ENCODE results near the gene UBR1.
"Not testable (repeated sequence)": the region's sequence is repeated elsewhere in the genome, so short reads cannot be mapped to it uniquely, and the experiment has no call there.

Gene UBR1

DNA sequence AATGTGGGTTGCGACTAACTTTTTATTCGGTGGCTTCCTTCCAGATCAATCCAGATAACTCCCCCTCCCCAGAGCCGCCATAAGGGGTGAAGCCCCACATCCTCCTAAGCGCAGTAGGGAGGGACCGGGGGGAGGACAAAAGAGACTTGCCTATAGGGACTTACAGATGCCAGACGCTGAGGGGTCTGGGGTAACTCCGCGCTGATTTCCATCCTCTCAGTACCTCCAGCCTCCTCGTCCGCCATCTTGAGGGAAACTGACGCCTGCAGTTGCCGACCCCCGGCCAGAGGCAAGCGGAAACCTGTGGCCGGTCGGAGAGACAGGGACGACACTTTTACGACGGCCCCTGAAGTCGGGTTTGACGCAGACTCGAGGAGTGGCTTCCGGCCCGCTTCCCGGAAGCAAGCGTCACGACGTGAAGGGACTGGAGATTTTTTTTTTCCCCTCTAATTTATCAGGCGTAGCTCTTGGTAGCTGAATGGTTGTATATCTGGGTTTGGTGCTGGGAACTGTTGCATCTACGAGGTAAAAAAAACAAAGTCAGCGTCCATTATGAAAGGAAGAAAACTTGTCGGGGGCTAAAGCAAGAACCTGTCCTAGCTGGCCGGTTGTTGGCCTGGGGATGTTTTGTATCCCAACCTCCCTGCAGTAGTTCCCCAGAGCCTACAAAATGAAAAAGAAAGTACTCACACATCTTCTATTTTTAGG, at the start of gene UBR1:
UBR1 (minus strand) TSS at position 261 of the 708 bp plus-strand sequence; CDS start at position 245, 16 bp downstream.
- DNase-seq = peak; percentile 96

DNA sequence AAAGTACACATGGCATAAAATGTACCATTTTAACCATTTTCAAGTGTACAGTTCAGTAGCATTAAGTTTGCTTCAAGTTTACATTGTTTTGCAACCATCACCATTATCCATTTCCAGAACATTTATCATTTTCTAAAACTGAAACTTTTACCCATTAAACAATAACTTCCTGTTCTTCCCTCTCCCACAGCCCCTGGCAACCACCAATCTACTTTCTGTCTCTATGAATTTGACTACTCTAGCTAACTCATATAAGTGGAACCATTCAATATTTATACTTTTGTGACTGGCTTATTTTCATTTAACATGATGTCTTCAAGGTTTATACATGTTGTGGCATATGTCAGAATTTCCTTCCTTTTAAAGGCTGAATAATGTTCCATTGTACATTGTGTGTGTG, 47.4 kb upstream of the UBR1 start:
- DNase-seq = peak; percentile 14

DNA sequence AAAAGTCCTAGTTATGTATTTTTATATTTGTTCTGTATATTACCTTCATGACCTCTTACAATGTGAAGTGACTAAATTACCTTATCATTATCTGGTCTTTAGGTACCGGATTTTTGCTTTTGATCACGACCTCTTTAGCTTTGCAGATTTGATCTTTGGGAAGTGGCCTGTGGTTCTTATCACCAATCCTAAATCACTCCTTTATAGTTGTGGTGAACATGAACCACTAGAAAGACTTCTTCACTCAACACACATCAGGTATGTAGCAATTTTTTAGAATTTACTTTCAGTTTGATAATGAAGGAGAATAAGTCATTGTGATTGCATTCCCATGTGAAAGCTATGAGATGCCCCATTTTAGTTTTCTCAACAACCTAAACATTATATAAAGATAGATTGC, 45.9 kb upstream of the UBR1 start:
- DNase-seq = peak; percentile 40

DNA sequence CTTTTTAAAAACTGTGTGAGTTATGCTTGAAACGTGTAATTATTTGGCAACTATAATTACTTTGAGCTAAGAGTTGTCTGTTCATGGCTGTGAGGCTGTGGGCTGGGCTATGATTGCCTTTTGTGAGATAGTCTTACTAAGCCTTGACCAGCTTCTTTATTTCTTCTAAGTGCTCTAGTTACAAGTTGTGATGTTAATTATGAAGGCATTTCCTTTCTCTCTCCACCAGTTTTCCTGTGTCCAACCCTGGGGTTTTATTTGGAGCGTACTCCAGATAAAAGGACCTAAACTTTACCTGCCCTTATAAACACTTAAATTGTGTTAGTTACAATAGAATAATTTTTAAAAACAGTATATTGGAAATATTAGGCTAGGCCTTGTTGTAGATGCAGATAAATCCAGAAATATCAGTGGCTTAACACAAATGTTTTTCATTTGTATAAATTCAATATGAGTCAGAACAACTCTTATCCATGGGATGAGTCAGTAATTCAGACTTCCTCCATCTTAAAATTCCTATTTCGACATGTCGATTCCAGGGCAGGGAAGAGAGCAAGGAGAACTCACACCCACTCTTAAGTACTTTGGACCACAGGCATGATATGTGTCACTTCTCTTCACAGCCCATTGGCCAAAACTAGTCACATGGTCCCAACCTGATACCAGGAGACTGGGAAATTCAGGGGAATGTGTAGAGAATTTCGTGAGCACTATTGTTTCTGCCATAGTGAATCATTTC, 44.5 kb upstream of the UBR1 start:
- no peak for DNase-seq

DNA sequence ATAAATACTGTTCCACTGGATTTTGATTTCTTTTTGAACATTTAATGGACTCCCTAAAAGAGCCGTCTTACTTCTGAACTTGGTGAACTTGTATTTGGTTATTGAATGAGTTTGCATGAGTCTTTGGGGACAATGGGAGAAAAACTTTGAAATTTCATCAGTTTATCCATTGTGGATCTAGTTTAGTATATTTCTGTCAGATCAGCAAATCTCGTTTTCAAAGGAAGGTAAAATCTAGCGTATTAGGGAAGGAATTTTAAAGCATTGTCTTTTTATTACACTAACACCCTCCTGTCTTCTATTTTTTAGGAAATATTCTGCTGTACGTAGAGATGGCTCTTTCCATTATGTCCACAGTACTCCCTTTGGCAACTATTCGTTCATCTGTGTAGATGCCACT, 40.3 kb upstream of the UBR1 start:
- DNase-seq = no peak

DNA sequence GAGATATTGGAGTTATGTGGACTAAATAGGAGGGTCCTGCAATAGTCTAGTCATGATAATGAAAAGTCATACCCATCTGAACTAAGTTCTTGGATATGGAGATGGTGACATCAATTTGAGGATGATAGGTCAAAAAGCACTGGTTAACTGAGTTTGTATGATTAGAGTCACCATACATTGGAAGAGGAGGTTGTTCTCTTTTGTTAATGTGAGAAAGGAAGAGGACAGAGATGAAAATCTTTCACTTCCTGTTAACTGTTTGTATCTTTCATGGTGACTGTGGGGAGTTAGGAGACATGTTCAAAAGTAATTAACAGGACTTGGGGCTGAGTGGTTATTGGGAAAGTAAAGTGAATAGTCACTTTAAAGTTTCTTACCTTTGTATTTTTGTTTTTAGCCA, 38.7 kb upstream of the UBR1 start:
- DNase-seq = no peak

DNA sequence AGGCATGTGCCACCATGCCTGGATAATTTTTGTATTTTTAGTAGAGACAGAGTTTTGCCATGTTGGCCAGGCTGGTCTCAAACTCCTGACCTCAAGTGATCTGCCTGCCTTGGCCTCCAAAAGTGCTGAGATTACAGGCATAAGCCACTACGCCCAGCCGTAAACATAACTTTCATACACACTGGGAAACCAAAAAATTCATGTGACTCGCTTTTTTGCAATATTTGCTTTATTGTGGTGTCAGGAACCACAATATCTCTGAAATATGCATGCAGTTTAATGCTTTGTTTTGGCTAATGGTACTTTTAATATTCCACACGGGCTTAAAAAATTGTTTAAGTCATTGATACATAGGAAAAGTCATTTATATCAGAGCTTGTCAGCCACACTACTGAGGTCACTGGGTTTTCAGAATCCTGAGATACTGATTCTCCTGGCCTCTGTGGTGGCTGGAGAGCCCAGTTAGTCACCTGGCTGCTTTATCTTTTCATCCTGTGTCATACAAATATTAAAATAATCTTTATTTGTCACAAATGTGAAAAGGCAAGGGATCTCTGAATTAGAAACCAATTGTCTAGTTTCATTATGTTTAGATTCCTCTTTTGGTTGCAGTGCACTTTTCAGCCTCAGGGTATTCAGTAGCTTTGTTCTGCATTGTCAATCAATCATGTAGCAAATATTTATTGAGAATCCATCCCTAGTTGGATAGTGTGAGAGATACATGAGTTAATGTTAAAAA, 37.5 kb upstream of the UBR1 start:
- no peak for DNase-seq

DNA sequence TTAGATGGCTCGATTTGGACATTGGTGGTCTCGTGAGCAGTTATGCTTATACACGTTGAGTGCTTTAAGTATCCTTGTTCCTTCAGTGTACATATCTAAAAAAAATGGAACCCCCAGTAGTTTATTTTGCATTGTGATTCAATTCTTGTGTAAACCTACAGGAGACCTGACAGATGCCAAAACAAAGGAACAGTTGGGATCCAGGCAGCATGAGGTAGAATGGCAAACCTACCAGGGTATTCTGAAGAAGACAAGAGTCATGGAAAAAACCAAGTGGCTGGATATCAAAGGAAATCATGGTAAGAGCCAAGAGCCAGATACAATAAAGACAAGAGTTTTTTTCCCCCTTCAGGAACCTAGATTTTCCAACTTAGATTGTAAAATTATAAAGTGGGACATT, 29.5 kb upstream of the UBR1 start:
- DNase-seq = no peak

DNA sequence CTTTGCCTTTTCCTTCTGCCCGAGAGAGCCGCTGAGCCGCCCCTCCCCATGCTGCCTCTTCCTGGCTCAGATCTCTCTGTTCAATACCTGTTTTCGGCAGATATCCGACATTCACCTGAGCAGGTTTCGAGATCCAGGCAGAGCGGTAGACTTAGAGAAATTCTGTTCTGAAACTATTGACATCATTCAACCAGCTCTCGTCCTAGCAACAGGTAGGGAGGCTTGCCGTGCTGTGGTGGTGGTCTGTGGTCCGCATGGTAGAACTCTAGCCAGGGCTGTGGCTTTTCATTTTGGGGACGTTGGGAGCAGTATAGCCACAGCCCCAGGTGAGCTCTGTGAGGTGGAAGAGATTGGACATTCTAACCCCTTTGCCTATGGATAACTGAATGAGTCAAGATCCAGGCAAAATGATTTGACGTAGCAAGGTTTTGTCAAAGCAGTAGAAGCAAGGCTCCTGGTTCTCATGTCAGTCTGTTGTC, 28.4 kb upstream of the UBR1 start:
- peak; percentile 21 for DNase-seq

DNA sequence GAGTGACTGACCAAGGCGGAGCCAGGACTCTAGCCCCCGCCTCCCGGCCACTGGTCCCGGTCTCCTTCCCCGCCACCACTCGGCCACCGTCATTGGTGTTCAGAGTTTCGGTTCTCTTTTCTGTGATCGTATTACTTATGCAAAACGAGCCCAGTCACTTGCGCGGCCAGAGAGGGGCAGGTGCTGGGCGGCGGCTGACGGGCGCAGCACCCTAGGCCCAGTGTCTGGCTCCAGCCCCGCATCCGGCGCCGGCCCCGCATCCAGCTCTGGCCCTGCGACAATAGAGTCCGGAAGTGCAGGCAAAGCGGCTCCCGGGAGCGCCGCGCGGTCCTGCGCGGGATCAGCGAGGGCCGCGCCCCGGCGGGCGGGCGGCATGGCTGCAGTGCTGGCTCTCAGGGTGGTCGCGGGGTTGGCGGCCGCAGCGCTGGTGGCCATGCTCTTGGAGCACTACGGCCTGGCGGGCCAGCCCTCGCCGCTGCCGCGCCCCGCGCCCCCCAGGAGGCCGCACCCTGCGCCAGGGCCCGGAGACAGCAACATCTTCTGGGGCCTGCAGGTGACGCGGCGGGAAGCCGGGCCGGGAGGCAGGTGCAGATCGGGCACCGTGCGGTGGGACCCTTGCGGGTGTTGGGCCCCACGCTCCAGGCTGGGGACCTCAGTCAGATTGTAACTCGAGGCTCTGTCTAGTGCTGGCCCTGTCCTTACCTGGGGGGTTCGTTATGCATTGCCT, 27.8 kb upstream of the UBR1 start, which contains the start of gene TMEM62:
TMEM62 (plus strand) TSS at position 157 of the 727 bp plus-strand sequence; CDS start at position 374, 217 bp downstream.
- DNase-seq = peak; percentile 78

DNA sequence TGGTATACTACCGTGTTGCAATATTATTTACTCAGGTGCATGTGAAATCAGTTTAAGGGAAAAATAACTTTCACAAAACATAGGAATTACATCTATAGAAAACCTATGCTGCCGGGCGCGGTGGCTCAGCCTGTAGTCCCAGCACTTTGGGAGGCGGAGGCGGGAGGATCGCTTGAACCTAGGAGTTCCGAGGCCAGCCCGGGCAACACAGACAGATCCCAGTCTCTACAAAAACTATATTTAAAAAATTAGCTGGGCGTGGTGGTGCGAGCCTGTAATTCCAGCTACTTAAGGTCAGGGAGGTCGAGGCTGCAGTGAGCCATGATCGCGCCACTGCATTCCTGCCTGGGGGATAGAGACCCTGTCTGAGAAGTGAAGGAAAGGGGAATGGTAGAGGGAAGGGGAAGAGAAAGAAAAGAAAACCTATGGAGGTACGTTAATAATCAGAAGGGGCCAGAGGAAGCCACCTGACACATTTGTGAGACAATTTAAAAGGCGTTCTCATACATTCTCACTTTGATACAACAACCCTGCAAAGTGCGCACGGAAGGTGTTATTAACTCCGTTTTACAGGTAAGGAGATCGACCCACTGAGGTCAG, 27.1 kb upstream of the UBR1 start:
- no peak for DNase-seq

DNA sequence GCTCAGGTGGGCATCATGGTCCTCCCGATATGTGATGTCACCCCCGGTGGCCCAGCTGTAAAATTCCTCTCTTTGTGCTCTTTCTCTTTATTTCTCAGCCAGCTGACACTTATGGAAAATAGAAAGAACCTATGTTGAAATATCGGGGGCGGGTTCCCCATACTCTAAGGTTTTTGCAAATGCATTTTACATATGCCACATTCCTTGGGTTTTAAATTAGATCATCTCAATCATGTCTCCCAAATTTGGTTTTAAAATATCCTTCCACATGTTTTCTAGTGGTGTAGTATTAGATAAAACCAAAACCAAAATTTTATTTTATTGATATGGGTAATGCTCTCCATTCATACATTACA, 23.1 kb upstream of the UBR1 start:
- DNase-seq = no peak

DNA sequence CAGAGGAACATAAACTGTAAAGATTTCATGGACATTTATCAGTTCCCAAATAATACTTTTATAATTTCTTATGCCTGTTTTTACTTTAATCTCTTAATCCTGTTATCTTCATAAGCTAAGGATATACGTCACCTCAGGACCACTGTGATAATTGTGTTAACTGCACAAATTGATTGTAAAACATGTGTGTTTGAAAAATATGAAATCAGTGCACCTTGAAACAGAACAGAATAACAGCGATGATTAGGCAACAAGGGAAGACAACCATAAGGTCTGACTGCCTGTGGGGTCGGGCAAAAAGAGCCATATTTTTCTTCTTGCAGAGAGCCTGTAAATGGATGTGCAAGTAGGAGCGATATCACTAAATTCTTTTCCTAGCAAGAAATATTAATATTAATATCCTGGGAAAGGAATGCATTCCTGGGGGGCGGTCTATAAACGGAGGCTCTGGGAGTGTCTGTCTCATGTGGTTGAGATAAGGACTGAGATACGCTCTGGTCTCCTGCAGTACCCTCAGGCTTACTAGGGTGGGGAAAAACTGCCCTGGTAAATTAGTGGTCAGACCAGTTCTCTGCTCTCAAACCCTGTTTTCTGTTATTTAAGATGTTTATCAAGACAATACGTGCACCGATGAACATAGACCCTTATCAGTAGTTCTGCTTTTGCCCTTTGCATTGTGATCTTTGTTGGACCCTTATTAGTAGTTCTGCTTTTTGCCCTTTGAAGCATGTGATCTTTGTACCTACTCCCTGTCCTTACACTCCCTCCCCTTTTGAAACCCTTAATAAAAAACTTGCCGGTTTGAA, 22.5 kb upstream of the UBR1 start:
- DNase-seq = not testable (repeated sequence)

DNA sequence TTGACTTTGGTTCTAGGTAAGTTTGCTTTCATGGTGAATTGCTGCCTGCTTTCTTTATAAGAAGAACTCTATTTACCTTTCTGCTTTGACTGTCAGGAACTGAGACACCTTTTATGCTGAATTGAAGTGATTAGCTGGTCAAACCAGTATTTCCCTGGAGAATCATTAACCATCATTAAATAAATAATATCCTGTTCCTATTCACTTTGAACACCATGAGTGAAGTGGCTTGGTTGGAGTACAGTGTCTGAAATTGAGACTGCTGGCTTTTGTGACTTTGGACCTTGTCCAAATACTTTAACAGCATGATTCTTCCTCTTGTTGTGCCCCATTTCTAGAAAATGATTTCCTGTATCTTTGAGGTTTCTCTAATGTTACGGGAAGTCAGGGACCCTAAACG, 21.9 kb upstream of the UBR1 start:
- DNase-seq = no peak

DNA sequence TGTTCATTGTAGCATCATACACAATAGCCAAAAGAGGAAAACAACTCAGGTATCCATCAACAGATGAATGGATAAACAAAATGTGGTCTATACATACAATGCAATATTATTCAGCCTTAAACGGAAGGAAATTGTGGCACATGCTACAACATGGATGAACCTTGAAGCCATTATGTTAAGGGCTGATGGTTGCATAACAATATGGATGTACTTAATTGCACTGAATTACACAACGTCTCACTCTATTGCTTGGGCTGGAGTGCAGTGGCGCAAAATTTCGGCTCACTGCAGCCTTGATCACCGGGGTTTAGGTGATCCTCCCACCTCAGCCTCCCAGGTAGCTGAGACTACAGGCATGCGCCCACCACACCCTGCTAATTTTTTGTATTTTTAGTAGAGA, 20.5 kb upstream of the UBR1 start:
- no peak for DNase-seq

DNA sequence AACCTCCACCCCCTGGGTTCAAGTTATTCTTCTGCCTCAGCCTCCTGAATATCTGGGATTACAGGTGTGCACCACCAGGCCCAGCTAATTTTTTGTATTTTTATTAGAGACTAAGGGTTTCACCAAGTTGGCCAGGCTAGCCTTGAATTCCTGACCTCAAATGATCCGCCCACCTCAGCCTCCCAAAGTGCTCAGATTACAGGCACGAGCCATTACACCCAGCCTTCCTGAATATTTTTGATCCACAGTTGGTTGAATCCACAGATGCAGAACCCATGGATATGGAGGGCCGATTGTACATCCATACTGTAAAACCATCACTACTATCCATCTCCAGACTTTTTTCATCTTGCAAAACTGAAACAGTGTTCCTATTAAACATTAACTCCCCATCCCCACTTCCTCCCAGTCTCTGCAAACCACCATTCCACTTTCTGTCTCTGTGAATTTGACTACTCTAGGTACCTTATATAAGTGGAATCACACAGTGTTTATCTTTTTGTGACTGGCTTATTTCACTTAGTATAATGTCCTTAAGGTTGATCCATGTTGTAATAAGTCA, 19.3 kb upstream of the UBR1 start:
- DNase-seq = no peak

DNA sequence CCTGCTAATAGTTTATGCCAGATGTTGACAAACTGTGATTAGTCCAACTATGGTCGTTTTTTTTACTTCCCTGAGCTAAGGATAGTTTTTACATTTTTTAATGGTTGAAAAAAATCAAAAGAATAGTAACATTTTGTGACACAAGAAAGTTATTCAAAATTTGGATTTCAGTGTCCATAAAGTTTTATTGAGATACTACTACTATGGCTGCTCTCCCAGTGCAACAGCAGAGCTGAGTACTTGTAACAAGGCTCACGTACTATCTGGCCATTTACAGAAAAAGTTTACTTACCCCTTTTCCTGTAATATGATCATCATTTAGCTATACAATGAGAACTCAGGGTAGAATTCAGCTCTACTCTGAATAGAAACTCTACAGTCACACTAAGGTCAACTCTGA, 16.0 kb upstream of the UBR1 start:
- no peak for DNase-seq

DNA sequence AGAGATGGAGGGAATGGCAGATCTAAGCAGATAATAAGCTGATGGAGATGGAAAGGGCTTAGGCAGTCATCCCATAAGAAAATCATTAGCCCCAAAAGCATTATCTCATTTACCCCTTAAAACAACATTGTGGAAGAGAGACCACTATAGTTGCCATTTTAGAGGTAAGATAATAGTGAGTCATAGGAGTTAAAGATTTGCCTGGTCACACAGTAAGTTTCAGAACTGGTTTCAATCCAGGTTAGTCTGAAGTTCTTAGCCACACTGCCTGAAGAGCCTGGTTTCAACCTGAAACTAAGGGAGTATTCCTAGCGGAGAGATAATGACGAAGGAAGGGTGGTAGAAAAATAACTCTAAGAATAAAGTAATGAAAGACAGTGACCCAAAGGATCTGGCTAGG, 13.0 kb upstream of the UBR1 start:
- DNase-seq = no peak

DNA sequence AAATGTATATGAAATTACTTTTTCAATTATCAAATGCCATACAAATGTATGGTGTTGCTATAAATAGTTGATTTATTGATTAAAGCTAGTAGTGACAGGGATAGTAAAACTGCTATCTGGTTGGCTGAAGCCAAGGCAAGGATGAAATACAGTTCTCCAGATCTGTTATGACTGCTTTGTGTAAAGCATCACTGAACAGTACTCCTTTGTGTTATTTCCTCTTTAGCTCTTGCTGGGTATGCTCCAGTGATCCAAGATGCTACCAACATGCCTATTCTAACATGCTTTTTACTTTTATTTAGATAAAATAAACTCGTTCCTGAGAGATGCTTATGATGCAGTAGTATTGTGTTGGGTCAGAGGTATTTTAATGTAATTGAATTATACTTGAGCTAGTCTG, 12.4 kb upstream of the UBR1 start:
- no peak for DNase-seq

DNA sequence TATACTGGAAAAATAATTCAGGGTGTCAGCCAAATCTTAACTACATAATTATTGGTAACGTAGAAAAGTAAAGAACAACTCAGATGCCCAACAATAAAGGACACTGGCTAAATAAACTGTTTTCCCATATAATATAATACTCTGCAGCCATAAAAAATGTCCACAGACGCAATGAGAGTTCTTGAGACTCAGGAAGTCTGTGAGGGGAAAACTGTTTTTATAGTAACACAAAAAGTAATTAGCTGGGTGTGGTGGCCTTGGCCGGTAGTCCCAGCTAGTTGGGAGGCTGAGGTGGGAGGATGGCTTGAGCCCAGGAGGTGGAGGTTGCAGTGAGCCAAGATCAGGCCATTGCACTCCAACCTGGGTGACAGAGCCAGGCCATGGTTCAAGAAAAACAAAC, 5.5 kb upstream of the UBR1 start:
- DNase-seq = no peak

DNA sequence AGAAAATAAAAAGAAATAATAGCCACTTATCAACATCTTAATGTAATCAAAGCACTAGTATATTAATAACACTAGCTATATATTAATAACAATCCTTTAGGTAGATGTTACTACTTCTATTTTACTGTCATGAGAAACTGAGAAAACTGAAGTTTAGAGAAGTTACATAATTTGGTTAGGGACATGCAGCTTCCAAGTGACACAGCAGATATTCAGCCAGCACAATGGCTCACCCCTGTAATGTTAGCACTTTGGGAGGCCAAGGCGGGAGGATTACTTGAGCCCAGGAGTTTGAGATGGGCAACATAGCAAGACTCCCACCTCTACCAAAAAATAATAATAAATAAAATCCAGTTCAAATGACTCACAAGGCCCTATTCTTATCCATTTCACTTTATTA, 1.9 kb upstream of the UBR1 start:
- no peak for DNase-seq

DNA sequence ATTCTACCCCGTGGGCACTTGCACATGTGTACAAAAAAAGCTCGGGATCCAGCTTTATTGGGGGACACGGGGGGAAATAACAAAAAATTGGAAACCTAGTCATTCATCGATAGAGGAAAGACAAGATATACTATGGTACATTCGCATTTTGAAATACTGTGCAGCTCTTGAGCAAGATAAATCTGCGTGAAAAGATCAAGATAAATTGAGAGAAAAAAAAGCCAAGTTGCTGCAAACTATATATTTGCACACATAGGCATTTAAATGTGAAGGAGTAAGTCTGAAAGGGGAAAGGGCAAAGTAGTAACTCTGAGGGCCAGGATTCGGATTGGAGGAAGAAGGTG, 620 bp upstream of the UBR1 start:
- DNase-seq = no peak

Measured in activated CD4-positive, alpha-beta T cell treated with anti-CD3 and anti-CD28 coated beads, Interleukin-2, amount 50 U/mL, for 16 hours (primary cell).